ENCODE measurements around the gene PDCD11. TPM values are rescaled to one million over a fixed set of nuclear protein-coding genes. Genes with fewer than 3 reads are reported as not detected.

Gene PDCD11
- total RNA-seq, 1 experiment from 2014 or later: 106 TPM

GRCh38 chr10:103467406-103467805 is 71.0 kb downstream of the PDCD11 start:
- no peak for ATAC-seq
- H3K9ac ChIP-seq (ENCODE audit: low read length): no peak overlapping the region
- ChIA-PET POLR2A (no interaction called here), CTCF (interaction anchor here (0.9 kb wide), 1 partner anchor 9 kb away, joined by 3 read pairs; no protein-coding TSS in a partner anchor), RAD21 (ENCODE audit: low non-redundant PET in 1 of 2, low total read pairs in 2 of 2, uncharacterized antibody in 2 of 2, unreplicated experiment in 2 of 2) (no interaction called here)
- peaks cover 5 to 15% of the 10 kb centered on the region in 2 experiments; a peak in 3 of 4 replicates for H3K4me1 ChIP-seq (ENCODE audit: control insufficient read depth in 1 of 2, insufficient read depth in 2 of 2, low read length in 2 of 2)
- H3K27me3 ChIP-seq (ENCODE audit: insufficient read depth, low read length): no peaks in the 10 kb centered on the region
- H3K9me2 ChIP-seq (ENCODE audit: insufficient read depth): no peaks in the 10 kb centered on the region
- H3K79me2 ChIP-seq (ENCODE audit: insufficient read depth, low read length): no peaks in the 10 kb centered on the region
- H3K36me3 ChIP-seq (ENCODE audit: control insufficient read depth in 1 of 2, insufficient read depth in 2 of 2, low read length in 2 of 2): no peaks in the 10 kb centered on the region
- H3K4me3 ChIP-seq (replicated peaks in 1 of 2; ENCODE audit: low read depth in 1 of 2, low read length in 2 of 2): no peak overlapping the region
- DNase-seq (ENCODE audit: low read depth, low spot score): no peak
- TF ChIP-seq SRF (IDR thresholded peaks at IDR 0.05; ENCODE audit: low read depth) (no peak), CEBPB (IDR thresholded peaks at IDR 0.05; ENCODE audit: low read depth) (no peak), POLR2AphosphoS5 (IDR thresholded peaks at IDR 0.05; ENCODE audit: low read depth, low read length) (no peak), TCF7L2 (IDR thresholded peaks at IDR 0.05; ENCODE audit: borderline replicate concordance, extremely low read depth, insufficient read depth, insufficient read length) (no peak), SP1 (IDR thresholded peaks at IDR 0.05; ENCODE audit: low read depth) (no peak), SIN3A (IDR thresholded peaks at IDR 0.05; ENCODE audit: low read depth) (no peak), ATF3 (IDR thresholded peaks at IDR 0.05) (no peak), ZNF274 (IDR thresholded peaks at IDR 0.05; ENCODE audit: low read depth, low read length) (no peak), FOSL1 (IDR thresholded peaks at IDR 0.05; ENCODE audit: low read depth) (no peak), CBX3 (IDR thresholded peaks at IDR 0.05; ENCODE audit: low read depth) (no peak), ELF1 (IDR thresholded peaks at IDR 0.05; ENCODE audit: borderline replicate concordance, low read depth) (no peak), POLR2A (IDR thresholded peaks at IDR 0.05; ENCODE audit: borderline replicate concordance, extremely low read depth, insufficient read depth, insufficient read length) (no peak), MAX (IDR thresholded peaks at IDR 0.05) (no peak), EZH2phosphoT487 (IDR thresholded peaks at IDR 0.05; ENCODE audit: borderline replicate concordance) (no peak), EZH2 (IDR thresholded peaks at IDR 0.05) (no peak), YY1 (IDR thresholded peaks at IDR 0.05; ENCODE audit: extremely low read depth, insufficient replicate concordance, low read depth, low read length) (no peak), EGR1 (IDR thresholded peaks at IDR 0.05; ENCODE audit: low read depth) (no peak), REST (IDR thresholded peaks at IDR 0.05; ENCODE audit: low read depth) (no peak), RAD21 (IDR thresholded peaks at IDR 0.05; ENCODE audit: low read depth) (no peak), ZBTB33 (IDR thresholded peaks at IDR 0.05; ENCODE audit: extremely low read depth, insufficient replicate concordance, low read length) (no peak)
- no peaks in the 10 kb centered on the region for H4K20me1 ChIP-seq (ENCODE audit: insufficient read depth)
- no peak overlapping the region for H3K27ac ChIP-seq (ENCODE audit: low read depth, low read length)
- no peaks in the 10 kb centered on the region for H3K9me3 ChIP-seq (ENCODE audit: control insufficient read depth in 1 of 2, insufficient read depth in 1 of 2, low read depth in 1 of 2, low read length in 2 of 2)
- H2AFZ ChIP-seq (ENCODE audit: low read depth, low read length, poor library complexity, severe bottlenecking): no peak overlapping the region
- no peak overlapping the region for H3K4me2 ChIP-seq (ENCODE audit: low read length)
- intact Hi-C loops (cut with micrococcal nuclease): no loop called here
- no TSS peak for BruUV-seq (replicated peaks)
